ENCODE measurements around the gene GIPC3.

DNA sequence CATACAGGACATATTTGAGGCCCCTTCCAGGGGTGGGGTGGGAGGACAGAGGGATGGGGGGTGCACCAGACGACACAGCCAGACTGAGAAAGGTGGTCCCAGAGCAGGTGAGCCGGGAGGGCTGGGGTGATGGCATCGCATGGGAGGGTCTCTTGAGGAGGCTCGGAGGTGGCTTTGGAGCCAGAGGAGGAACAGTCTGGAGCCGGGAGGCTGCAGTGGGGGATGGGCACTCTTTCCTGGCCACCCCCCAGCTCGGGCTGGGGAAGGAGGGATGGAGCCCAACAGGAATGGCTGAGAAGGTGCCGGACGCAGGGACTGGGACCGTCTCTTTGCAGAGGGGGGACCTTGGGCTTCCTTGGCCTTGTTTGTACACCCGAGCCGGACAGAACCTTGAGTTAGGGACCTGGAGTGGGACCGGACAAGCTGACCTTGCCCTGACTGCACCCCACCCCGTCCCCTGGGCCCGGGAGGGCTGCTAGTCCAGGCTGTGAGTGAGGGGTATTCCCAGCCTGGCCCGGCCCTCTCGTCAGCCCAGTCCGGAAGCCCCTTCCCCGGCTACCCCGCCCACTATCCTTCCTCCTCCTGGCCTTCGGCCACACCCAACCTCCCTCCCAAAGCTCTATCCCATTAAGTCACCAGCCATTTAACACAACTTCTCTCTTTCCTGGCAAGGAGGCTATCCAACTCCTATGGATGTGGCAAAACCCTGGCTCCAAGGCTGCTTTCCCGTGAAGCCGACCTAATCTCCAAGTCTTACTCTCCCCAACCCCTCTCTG is 22.2 kb downstream of the GIPC3 start:
- TF ChIP-seq, protein P1, sequence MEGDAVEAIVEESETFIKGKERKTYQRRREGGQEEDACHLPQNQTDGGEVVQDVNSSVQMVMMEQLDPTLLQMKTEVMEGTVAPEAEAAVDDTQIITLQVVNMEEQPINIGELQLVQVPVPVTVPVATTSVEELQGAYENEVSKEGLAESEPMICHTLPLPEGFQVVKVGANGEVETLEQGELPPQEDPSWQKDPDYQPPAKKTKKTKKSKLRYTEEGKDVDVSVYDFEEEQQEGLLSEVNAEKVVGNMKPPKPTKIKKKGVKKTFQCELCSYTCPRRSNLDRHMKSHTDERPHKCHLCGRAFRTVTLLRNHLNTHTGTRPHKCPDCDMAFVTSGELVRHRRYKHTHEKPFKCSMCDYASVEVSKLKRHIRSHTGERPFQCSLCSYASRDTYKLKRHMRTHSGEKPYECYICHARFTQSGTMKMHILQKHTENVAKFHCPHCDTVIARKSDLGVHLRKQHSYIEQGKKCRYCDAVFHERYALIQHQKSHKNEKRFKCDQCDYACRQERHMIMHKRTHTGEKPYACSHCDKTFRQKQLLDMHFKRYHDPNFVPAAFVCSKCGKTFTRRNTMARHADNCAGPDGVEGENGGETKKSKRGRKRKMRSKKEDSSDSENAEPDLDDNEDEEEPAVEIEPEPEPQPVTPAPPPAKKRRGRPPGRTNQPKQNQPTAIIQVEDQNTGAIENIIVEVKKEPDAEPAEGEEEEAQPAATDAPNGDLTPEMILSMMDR (IDR thresholded peaks at IDR 0.05), result no peak
- no peak for TF ChIP-seq POLR2A (IDR thresholded peaks at IDR 0.05)
